Endothelial cell of umbilical vein (primary cell): ENCODE data around the gene POLN.

ENCODE experiments used
- EZH2 ChIP-seq: IDR thresholded peaks from 2 replicates; pipeline ENCODE4 v1.6.1; 2012; ENCODE audit warnings: borderline replicate concordance, low read depth, mild to moderate bottlenecking, moderate library complexity, low read length, inconsistent platforms; ENCODE audit not compliant: severe bottlenecking
- JUN ChIP-seq: IDR thresholded peaks from 2 replicates; pipeline ENCODE4 v1.6.1; 2011; ENCODE audit warnings: borderline replicate concordance, low read depth; ENCODE audit not compliant: insufficient read length, insufficient read depth
- MYC ChIP-seq: IDR thresholded peaks from one replicate; pipeline ENCODE4 v1.6.1; 2011; ENCODE audit warnings: mild to moderate bottlenecking, low read depth, low read length
- POLR2A ChIP-seq: IDR thresholded peaks from 2 replicates; pipeline ENCODE4 v1.6.1; 2012; ENCODE audit warnings: low read depth, mild to moderate bottlenecking, control low read depth, low read length
- TF ChIP-seq, protein P1 (sequence below), 2 donors: IDR thresholded peaks; 1 replicate in 1 of 2; 2 replicates in 1 of 2; pipeline ENCODE4 v1.5.1; 2011; ENCODE audit warnings: low read length in 2 of 2, mild to moderate bottlenecking in 2 of 2, moderate library complexity in 2 of 2, control low read depth in 1 of 2, inconsistent platforms in 1 of 2, low read depth in 1 of 2; ENCODE audit not compliant: insufficient read depth in 1 of 2; ENCODE audit errors: extremely low read depth in 1 of 2

DNA sequence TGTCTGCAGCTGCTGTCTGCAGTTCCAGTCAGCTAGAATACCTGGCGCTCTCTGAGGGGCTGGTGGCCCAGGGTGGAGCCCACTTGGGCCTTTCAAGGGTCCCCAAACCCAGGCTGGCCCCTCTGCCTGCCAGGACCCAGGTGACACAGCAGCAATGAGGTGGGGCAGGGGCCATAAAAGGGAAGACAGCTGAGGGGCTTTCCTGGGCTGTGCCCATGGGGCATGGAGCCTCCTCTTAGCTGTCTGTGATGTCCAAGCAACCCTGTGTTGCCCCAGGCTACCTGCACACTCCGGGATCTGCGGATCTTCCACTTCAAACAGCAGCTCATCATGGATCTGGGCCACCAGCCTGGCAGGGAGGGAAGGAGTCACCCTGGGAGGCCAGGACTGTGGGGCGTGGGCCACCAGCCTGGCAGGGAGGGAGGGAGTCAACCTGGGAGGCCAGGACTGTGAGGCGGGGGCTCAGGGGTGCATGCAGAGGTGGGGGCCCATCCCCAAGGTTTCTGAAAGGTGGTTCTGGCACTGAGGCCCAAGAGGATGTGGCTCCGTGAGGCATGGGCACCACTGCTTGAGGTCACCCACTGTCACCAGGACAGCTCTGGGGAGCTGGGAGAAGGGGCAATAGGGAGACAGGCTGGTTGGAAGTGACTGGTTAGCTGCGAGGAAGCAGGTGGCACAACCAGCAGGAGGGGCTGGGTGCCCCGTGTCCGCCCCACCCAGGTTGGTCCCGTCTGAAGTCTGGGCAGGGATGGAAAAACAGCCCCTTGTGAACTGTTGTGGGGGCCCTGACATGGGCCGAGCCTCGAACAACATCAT, 166.5 kb downstream of the POLN start:
- TF ChIP-seq, protein P1, sequence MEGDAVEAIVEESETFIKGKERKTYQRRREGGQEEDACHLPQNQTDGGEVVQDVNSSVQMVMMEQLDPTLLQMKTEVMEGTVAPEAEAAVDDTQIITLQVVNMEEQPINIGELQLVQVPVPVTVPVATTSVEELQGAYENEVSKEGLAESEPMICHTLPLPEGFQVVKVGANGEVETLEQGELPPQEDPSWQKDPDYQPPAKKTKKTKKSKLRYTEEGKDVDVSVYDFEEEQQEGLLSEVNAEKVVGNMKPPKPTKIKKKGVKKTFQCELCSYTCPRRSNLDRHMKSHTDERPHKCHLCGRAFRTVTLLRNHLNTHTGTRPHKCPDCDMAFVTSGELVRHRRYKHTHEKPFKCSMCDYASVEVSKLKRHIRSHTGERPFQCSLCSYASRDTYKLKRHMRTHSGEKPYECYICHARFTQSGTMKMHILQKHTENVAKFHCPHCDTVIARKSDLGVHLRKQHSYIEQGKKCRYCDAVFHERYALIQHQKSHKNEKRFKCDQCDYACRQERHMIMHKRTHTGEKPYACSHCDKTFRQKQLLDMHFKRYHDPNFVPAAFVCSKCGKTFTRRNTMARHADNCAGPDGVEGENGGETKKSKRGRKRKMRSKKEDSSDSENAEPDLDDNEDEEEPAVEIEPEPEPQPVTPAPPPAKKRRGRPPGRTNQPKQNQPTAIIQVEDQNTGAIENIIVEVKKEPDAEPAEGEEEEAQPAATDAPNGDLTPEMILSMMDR (IDR thresholded peaks at IDR 0.05; ENCODE audit: extremely low read depth in 1 of 2, insufficient read depth in 1 of 2, low read depth in 1 of 2, low read length in 2 of 2) = no peak
- TF ChIP-seq POLR2A (no peak), EZH2 (no peak), MYC (no peak), JUN (no peak)
